Fibroblast of lung (primary cell): Measurements from ENCODE around the gene ZNF157.

Experiments
- CTCF ChIP-seq, 2 donors: IDR thresholded peaks in 1 of 2; conservative IDR thresholded peaks in 1 of 2; 1 replicate in 1 of 2; 2 replicates in 1 of 2; pipeline ENCODE4 v1.5.1; 2011 to 2012; ENCODE audit warnings: low read length in 2 of 2, control low read depth in 1 of 2, inconsistent platforms in 1 of 2, low read depth in 1 of 2, mild to moderate bottlenecking in 1 of 2
- EZH2 ChIP-seq: IDR thresholded peaks from 2 replicates; pipeline ENCODE4 v1.5.1; 2012; ENCODE audit warnings: low read length, control low read depth, mild to moderate bottlenecking; ENCODE audit errors: missing control alignments

- no peak for TF ChIP-seq CTCF (conservative IDR thresholded peaks at IDR 0.05 in 1 of 2, IDR thresholded peaks at IDR 0.05 in 1 of 2; ENCODE audit: low read depth in 1 of 2, low read length in 2 of 2)
- TF ChIP-seq EZH2 = no peak
Observed at GRCh38 chrX:47420265-47420664, 49.9 kb downstream of the ZNF157 start.
